ENCODE results near the gene CCL14.

DNA sequence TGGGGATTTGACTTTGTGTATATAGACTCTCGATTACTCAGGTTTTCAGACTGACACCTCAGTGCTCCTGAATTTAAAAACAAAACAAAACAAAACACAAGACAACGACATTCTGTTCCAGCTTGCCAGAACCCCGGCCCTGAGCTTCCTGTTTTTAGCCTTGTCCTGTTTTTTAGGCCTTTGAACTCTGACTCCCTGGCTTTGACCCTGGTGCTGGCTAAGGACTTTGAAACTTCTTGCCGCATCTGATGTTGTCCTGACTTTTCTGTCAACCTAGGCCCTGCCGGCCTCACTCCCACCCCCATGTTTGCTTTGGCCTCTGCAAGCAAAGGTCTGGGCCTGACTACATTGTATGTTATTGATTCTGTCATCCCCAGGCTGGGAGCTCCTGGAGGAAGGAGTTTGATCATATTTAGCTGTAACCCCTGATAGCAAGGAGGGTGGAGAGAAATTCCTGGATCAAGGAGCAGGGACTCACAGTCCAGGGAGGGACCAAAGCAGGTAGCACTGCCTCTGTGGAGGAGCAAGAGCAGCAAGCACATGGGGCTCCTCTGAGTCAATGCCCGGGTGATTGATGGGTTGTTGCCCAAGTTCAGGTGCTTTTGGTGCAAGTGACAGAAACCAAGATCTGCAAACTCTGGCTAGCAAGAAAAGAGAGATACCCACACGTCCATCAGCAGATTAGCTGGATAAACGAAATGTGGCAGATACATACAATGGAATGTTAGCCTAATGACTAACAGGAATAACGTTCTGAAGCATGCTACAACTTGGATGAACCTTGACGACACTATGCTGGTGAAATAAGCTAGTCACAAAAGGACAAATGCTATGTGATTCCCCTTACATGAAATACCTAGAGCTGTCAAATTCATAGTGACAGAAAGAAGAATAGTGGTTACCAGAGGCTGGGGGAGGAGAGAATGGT, 12.9 kb downstream of the CCL14 start:
- TF ChIP-seq, protein P1, sequence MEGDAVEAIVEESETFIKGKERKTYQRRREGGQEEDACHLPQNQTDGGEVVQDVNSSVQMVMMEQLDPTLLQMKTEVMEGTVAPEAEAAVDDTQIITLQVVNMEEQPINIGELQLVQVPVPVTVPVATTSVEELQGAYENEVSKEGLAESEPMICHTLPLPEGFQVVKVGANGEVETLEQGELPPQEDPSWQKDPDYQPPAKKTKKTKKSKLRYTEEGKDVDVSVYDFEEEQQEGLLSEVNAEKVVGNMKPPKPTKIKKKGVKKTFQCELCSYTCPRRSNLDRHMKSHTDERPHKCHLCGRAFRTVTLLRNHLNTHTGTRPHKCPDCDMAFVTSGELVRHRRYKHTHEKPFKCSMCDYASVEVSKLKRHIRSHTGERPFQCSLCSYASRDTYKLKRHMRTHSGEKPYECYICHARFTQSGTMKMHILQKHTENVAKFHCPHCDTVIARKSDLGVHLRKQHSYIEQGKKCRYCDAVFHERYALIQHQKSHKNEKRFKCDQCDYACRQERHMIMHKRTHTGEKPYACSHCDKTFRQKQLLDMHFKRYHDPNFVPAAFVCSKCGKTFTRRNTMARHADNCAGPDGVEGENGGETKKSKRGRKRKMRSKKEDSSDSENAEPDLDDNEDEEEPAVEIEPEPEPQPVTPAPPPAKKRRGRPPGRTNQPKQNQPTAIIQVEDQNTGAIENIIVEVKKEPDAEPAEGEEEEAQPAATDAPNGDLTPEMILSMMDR (IDR thresholded peaks at IDR 0.05; ENCODE audit: insufficient read depth, low read depth, low read length) = no peak
- TF ChIP-seq EZH2 (IDR thresholded peaks at IDR 0.05; ENCODE audit: insufficient read depth, low read length) = no peak

Data from astrocyte (in vitro differentiated cells and primary cell).